GM23248 (cell line): Measurements from ENCODE around the gene MRTFA.

Experiments used
- EZH2 ChIP-seq: fragments of 200-600 bp; sonication (generic); IDR thresholded peaks from 2 replicates; pipeline ENCODE4 v1.6.1; 2018; ENCODE audit warnings: antibody characterized with exemption, mild to moderate bottlenecking; ENCODE audit not compliant: insufficient read depth, poor library complexity, severe bottlenecking
- EZH2phosphoT487 ChIP-seq: fragments of 200-600 bp; sonication (generic); IDR thresholded peaks from 2 replicates; pipeline ENCODE4 v1.6.1; 2018; ENCODE audit warnings: antibody characterized with exemption, moderate library complexity, mild to moderate bottlenecking, low read depth; ENCODE audit not compliant: insufficient read depth

GRCh38 chr22:40430991-40431390 lies 205.5 kb downstream of the MRTFA start:
- no peak for TF ChIP-seq EZH2
- no peak for TF ChIP-seq EZH2phosphoT487
